Pancreas (tissue), 10 donors: Measurements from ENCODE around the gene TMPRSS7. TPM values are rescaled to one million over a fixed set of nuclear protein-coding genes. Genes with fewer than 3 reads are reported as not detected.

ENCODE experiments used
- ATAC-seq, 4 donors: fragments of 200-7000 bp; cut with Tn5 transposase; one replicate each; pipeline versions ENCODE4 v1.8.0 to v1.9.1; 2020; ENCODE audit warnings: mild to moderate bottlenecking in 4 of 4, moderate library complexity in 4 of 4
- DNase-seq, 6 donors: peaks; one replicate each; pipeline ENCODE4 v3.0.0-alpha.2; 2020
- FAIRE-seq: peaks from 2 replicates; lab custom pipeline; 2012; peaks lifted over from hg19 to GRCh38; lab: Jason Lieb, UNC
- H3K27ac ChIP-seq, 4 donors: fragments of 200-600 bp; sonication (generic); 1 replicate in 3 of 4; 2 replicates in 1 of 4; pipeline versions ENCODE4 v1.5.0 to v1.8.0; 2020
- H3K27me3 ChIP-seq, 4 donors: fragments of 200-600 bp; one replicate each; pipeline ENCODE4 v1.8.0; 2021
- H3K36me3 ChIP-seq, 3 donors: fragments of 200-600 bp; sonication (generic) in 1 of 3; one replicate each; pipeline versions ENCODE4 v1.5.0 to v1.8.0; 2020 to 2021
- H3K4me1 ChIP-seq, 3 donors: fragments of 200-600 bp; one replicate each; pipeline ENCODE4 v1.8.0; 2021
- H3K4me3 ChIP-seq, 4 donors: fragments of 200-600 bp; sonication (generic) in 2 of 4; one replicate each; pipeline versions ENCODE4 v1.5.0 to v1.8.0; 2020 to 2021
- H3K9me3 ChIP-seq, 4 donors: fragments of 200-600 bp; one replicate each; pipeline ENCODE4 v1.8.0; 2021
- WGBS, 2 donors: extraction: QIAGEN DNeasy Blood & Tissue Kit; methylation state at CpG; one replicate each; pipeline ENCODE4 v1.1.7; 2013; 5-methylcytosine and 5-hydroxymethylcytosine counted together
- intact Hi-C, 3 donors: fragments of 100-400 bp; cut with DNase I; formaldehyde crosslinking; loops; one replicate each; pipeline versions ENCODE4 v1.11.1 to v1.14.2; 2022
- polyA plus RNA-seq, 2 donors: library from polyadenylated mRNA; stranded (reverse); fragments of 200-250 nt; gene quantifications; one replicate each; pipeline ENCODE4 v1.2.3, GENCODE V29; 2013
- total RNA-seq, 6 donors: library from RNA; stranded (reverse); fragmentation: NEBNext Ultra II Directional in 4 of 6; extraction: Animal tissue kit (Norgen Biotek cat#: 25700) in 4 of 6; gene quantifications; one replicate each; pipeline versions ENCODE4 v1.2.1 to v1.2.4, GENCODE V29; 2021 to 2023
- TF ChIP-seq, protein P1 (sequence below), 4 donors: fragments of 200-600 bp; sonication (generic) in 3 of 4; IDR thresholded peaks; one replicate each; pipeline versions ENCODE4 v1.5.0 to v1.8.0; 2021; ENCODE audit warnings: antibody characterized with exemption in 4 of 4
- donor health status: healthy with polysubstance abuse.
- donor health status: DM: no; HTN: no; CAD: no; lungs with moderate emphysema.
- donor health status: DM: no; HTN: no; CAD: no.
- donor health status: control.
- donor health status: control.
- donor health status: Bipolar disorder and iron deficiency.
- donor health status: DM: yes; HTN: yes; CAD: no.
- donor health status: DM: no; HTN: no; CAD: no.
- donor health status: DM: no; HTN: no; CAD: no.
- donor health status: DM: yes; HTN: yes; CAD: no.

TMPRSS7 gene
- total and polyA plus RNA-seq, 8 donors: 0.04 to 0.14 (median 0.08) TPM; not detected in 4

DNA sequence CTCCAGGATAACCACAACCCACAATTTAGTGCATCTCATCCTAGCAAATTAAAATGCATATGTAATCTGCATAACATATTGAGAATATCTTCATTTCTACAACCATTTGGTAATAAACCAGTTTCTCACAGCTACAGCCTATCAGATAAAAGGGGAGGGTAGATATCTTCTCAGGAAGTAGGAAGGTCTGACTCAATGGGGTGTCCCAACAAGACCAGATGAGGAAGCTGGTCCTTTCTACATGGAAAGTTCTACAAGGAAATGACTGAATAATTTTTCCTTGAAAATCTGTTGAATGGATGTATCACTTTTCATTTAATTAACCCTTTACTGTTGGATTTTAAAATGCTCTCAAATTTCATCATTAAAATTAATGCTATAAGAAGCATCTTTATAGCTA lies 17.4 kb upstream of the TMPRSS7 start:
- H3K36me3 ChIP-seq: no peaks in the 10 kb centered on the region
- TF ChIP-seq, protein P1, sequence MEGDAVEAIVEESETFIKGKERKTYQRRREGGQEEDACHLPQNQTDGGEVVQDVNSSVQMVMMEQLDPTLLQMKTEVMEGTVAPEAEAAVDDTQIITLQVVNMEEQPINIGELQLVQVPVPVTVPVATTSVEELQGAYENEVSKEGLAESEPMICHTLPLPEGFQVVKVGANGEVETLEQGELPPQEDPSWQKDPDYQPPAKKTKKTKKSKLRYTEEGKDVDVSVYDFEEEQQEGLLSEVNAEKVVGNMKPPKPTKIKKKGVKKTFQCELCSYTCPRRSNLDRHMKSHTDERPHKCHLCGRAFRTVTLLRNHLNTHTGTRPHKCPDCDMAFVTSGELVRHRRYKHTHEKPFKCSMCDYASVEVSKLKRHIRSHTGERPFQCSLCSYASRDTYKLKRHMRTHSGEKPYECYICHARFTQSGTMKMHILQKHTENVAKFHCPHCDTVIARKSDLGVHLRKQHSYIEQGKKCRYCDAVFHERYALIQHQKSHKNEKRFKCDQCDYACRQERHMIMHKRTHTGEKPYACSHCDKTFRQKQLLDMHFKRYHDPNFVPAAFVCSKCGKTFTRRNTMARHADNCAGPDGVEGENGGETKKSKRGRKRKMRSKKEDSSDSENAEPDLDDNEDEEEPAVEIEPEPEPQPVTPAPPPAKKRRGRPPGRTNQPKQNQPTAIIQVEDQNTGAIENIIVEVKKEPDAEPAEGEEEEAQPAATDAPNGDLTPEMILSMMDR (IDR thresholded peaks at IDR 0.05): no peak
- H3K4me3 ChIP-seq: no peak overlapping the region
- FAIRE-seq: no peak
- H3K4me1 ChIP-seq: no peaks in the 10 kb centered on the region
- no peak for ATAC-seq
- no peaks in the 10 kb centered on the region for H3K9me3 ChIP-seq
- H3K27me3 ChIP-seq: no peaks in the 10 kb centered on the region
- no peak overlapping the region for H3K27ac ChIP-seq
- no peak for DNase-seq
- intact Hi-C loops: no loop called here

- Histone ChIP-seq H3K27ac (no peak overlapping the region), H3K9me3 (no peaks in the 10 kb centered on the region), H3K36me3 (no peaks in the 10 kb centered on the region), H3K4me1 (no peaks in the 10 kb centered on the region), H3K27me3 (no peaks in the 10 kb centered on the region), H3K4me3 (no peak overlapping the region)
- DNase-seq (no peak), FAIRE-seq (no peak), ATAC-seq (no peak)
- intact Hi-C loops: no loop called here
- 97 to 98% methylated on average over 4 of the region's 4 CpGs for WGBS, 2 donors
- TF ChIP-seq, protein P1 (IDR thresholded peaks at IDR 0.05): no peak
These were observed 15.8 kb upstream of the TMPRSS7 start for GRCh38 chr3:112018712-112019111.

DNA sequence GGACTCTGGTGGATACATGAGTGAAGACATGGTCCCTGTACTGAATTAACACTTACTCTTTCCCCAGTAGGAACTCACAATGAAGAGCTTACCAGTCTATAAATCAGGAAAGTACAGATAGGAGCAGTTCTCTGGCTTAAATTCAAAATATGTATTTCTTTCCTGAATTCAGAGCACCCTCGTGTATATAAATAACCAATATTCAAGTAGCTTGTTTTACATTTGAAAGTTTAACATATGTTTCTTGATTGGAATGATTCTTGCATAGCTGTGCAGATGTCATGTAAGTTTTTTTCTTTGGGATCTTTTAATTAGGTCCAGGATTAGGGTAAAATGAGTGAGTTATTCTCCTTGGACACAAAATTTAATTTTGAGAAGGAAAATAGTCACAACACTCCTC lies 14.8 kb upstream of the TMPRSS7 start:
- no peak overlapping the region for H3K27ac ChIP-seq
- no peaks in the 10 kb centered on the region for H3K27me3 ChIP-seq
- H3K9me3 ChIP-seq: no peaks in the 10 kb centered on the region
- 62 to 73% methylated on average over 1 of the region's 1 CpG for WGBS, 2 donors
- no peak for ATAC-seq
- no peak for DNase-seq
- no peaks in the 10 kb centered on the region for H3K4me1 ChIP-seq
- TF ChIP-seq, protein P1 (IDR thresholded peaks at IDR 0.05): no peak
- H3K36me3 ChIP-seq: no peaks in the 10 kb centered on the region
- intact Hi-C loops: no loop called here
- no peak for FAIRE-seq
- H3K4me3 ChIP-seq: no peak overlapping the region

DNA sequence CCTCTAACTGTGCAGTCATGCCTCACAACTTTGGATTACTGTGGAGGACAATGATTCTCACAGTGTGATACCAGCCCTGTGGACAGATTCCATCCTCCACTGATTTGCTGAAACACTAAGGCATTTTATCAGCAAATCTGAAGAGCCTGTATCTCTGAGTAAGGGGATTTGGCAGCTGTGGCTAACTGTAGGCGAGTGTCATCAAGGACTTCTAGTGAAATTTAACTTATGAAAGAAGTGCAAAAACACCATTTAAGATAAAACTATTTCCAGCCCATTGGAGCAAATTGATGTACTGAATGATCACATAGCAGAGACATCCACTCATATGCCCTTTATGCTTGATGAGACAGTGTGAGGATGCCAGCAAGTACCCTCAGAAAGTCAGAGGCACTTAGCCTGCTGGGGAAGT lies 13.9 kb upstream of the TMPRSS7 start:
- intact Hi-C loops: no loop called here
- DNase-seq (no peak), ATAC-seq (no peak), FAIRE-seq (no peak)
- Histone ChIP-seq H3K27me3 (no peaks in the 10 kb centered on the region), H3K36me3 (no peaks in the 10 kb centered on the region), H3K4me1 (no peaks in the 10 kb centered on the region), H3K4me3 (no peak overlapping the region), H3K27ac (no peak overlapping the region), H3K9me3 (no peaks in the 10 kb centered on the region)
- WGBS, 2 donors: 73 to 81% methylated on average over 1 of the region's 1 CpG
- TF ChIP-seq, protein P1 (IDR thresholded peaks at IDR 0.05): no peak

GRCh38 chr3:112027142-112027541 lies 7.4 kb upstream of the TMPRSS7 start:
- Histone ChIP-seq H3K36me3 (no peaks in the 10 kb centered on the region), H3K9me3 (no peaks in the 10 kb centered on the region), H3K4me1 (no peaks in the 10 kb centered on the region), H3K4me3 (no peak overlapping the region), H3K27ac (no peak overlapping the region), H3K27me3 (no peaks in the 10 kb centered on the region)
- DNase-seq: no peak
- FAIRE-seq: no peak
- TF ChIP-seq, protein P1 (IDR thresholded peaks at IDR 0.05): no peak
- WGBS, 2 donors: 90 to 98% methylated on average over 4 of the region's 4 CpGs
- intact Hi-C loops: no loop called here
- ATAC-seq: no peak
